Neuronal stem cell (in vitro differentiated cells): ENCODE measurements around the gene ABCB8.

ENCODE experiments used
- DNase-seq: peaks from one replicate; pipeline ENCODE4 v3.0.0-alpha.2; 2013; ENCODE audit warnings: low spot score
- H2AFZ ChIP-seq: one replicate; pipeline ENCODE4 v1.6.1; 2013; ENCODE audit warnings: mild to moderate bottlenecking, low read length, inconsistent platforms
- H2AK5ac ChIP-seq: 2 replicates; pipeline ENCODE4 v1.6.1; 2013; ENCODE audit warnings: low read depth, mild to moderate bottlenecking, inconsistent platforms, low read length, moderate library complexity, mixed read lengths
- H2BK120ac ChIP-seq: 2 replicates; pipeline ENCODE4 v1.6.1; 2013; ENCODE audit warnings: low read depth, mild to moderate bottlenecking, inconsistent platforms, low read length, moderate library complexity, mixed read lengths
- H2BK12ac ChIP-seq: one replicate; pipeline ENCODE4 v1.6.1; 2013; ENCODE audit warnings: low read length, inconsistent platforms
- H2BK15ac ChIP-seq: 2 replicates; pipeline ENCODE4 v1.6.1; 2013; ENCODE audit warnings: mild to moderate bottlenecking, low read length, inconsistent platforms, mixed read lengths
- H2BK5ac ChIP-seq: one replicate; pipeline ENCODE4 v1.6.1; 2013; ENCODE audit warnings: inconsistent platforms, mild to moderate bottlenecking, low read length, moderate library complexity
- H3K14ac ChIP-seq: one replicate; pipeline ENCODE4 v1.6.1; 2013; ENCODE audit warnings: low read length, inconsistent platforms
- H3K18ac ChIP-seq: 2 replicates; pipeline ENCODE4 v1.6.1; 2013; ENCODE audit warnings: low read length, inconsistent platforms
- H3K23ac ChIP-seq: 2 replicates; pipeline ENCODE4 v1.6.1; 2013; ENCODE audit warnings: low read depth, mild to moderate bottlenecking, mixed read lengths, low read length, inconsistent platforms; ENCODE audit not compliant: poor library complexity
- H3K27ac ChIP-seq: replicated peaks from 3 replicates; pipeline ENCODE4 v1.5.1; 2013; ENCODE audit warnings: low read length, inconsistent platforms
- H3K27me3 ChIP-seq, 3 experiments: 2 replicates each; pipeline ENCODE4 v1.6.1; 2013; ENCODE audit warnings: low read length in 3 of 3, mild to moderate bottlenecking in 2 of 3, inconsistent platforms in 1 of 3, low read depth in 1 of 3, mixed read lengths in 1 of 3, moderate library complexity in 1 of 3; ENCODE audit not compliant: control insufficient read depth in 3 of 3, insufficient read depth in 3 of 3
- H3K36me3 ChIP-seq, 2 donors: replicated peaks in 1 of 2; 2 replicates each; pipeline ENCODE4 v1.6.1; 2013; ENCODE audit warnings: low read length in 2 of 2; ENCODE audit not compliant: control insufficient read depth in 2 of 2, insufficient read depth in 2 of 2
- H3K4ac ChIP-seq: 2 replicates; pipeline ENCODE4 v1.6.1; 2013; ENCODE audit warnings: inconsistent platforms, mild to moderate bottlenecking, low read length, moderate library complexity
- H3K4me1 ChIP-seq, 2 donors: 1 replicate in 1 of 2; 2 replicates in 1 of 2; pipeline ENCODE4 v1.6.1; 2013; ENCODE audit warnings: low read length in 2 of 2, low read depth in 1 of 2; ENCODE audit not compliant: control insufficient read depth in 2 of 2, insufficient read depth in 1 of 2
- H3K4me2 ChIP-seq: one replicate; pipeline ENCODE4 v1.6.1; 2013; ENCODE audit warnings: mild to moderate bottlenecking, low read length, inconsistent platforms; ENCODE audit not compliant: insufficient read depth, poor library complexity, severe bottlenecking
- H3K4me3 ChIP-seq, 2 donors: 2 replicates each; pipeline ENCODE4 v1.5.1; 2013; ENCODE audit warnings: low read length in 2 of 2, mild to moderate bottlenecking in 2 of 2, inconsistent platforms in 1 of 2, moderate library complexity in 1 of 2
- H3K79me1 ChIP-seq: one replicate; pipeline ENCODE4 v1.6.1; 2013; ENCODE audit warnings: low read depth, mild to moderate bottlenecking, inconsistent platforms, low read length, moderate library complexity
- H3K9ac ChIP-seq: one replicate; pipeline ENCODE4 v1.6.1; 2013; ENCODE audit warnings: mild to moderate bottlenecking, low read depth, low read length, inconsistent platforms; ENCODE audit not compliant: poor library complexity
- H3K9me3 ChIP-seq, 2 donors: replicated peaks in 1 of 2; 2 replicates each; pipeline versions ENCODE3 to v1.6.1; 2013; ENCODE audit warnings: low read length in 2 of 2, mild to moderate bottlenecking in 2 of 2, inconsistent platforms in 1 of 2, low read depth in 1 of 2, mixed read lengths in 1 of 2, moderate library complexity in 1 of 2; ENCODE audit not compliant: control insufficient read depth in 2 of 2, insufficient read depth in 1 of 2
- H4K8ac ChIP-seq: one replicate; pipeline ENCODE4 v1.6.1; 2013; ENCODE audit warnings: low read depth, mild to moderate bottlenecking, inconsistent platforms, low read length, moderate library complexity
- H4K91ac ChIP-seq: one replicate; pipeline ENCODE4 v1.6.1; 2013; ENCODE audit warnings: low read length, low read depth, mild to moderate bottlenecking, inconsistent platforms; ENCODE audit not compliant: poor library complexity
- WGBS, 2 donors: extraction: QIAGEN DNeasy Blood & Tissue Kit; methylation state at CpG; one replicate each; pipeline ENCODE4 v1.1.7; 2013; ENCODE audit warnings: missing lambda C conversion rate in 2 of 2, mixed read lengths in 1 of 2; ENCODE audit not compliant: insufficient read length in 2 of 2, insufficient replicate concordance in 1 of 2; ENCODE audit errors: extremely low coverage in 2 of 2; 5-methylcytosine and 5-hydroxymethylcytosine counted together

The ABCB8 gene

GRCh38 chr7:151001546-151001945 is 26.7 kb upstream of the ABCB8 start:
- no peak overlapping the region for H3K4me3 ChIP-seq
- H3K79me1 ChIP-seq, result no peaks in the 10 kb centered on the region
- peaks cover 4% of the 10 kb centered on the region in 2 donors for H3K4me1 ChIP-seq
- peak overlapping the region; percentile 77 for H2AK5ac ChIP-seq
- H4K91ac ChIP-seq, result no peak overlapping the region
- no peak overlapping the region for H2BK5ac ChIP-seq
- H3K4me2 ChIP-seq, result no peak overlapping the region
- H3K27me3 ChIP-seq, result no peaks in the 10 kb centered on the region
- H2BK12ac ChIP-seq, result no peak overlapping the region
- no peak overlapping the region for H3K9ac ChIP-seq
- peak overlapping the region; percentile 59 for H3K23ac ChIP-seq
- H3K14ac ChIP-seq, result peak overlapping the region; percentile 65
- no peak for DNase-seq
- H3K4ac ChIP-seq, result no peak overlapping the region
- no peaks in the 10 kb centered on the region for H3K9me3 ChIP-seq
- no peak overlapping the region for H4K8ac ChIP-seq
- H3K18ac ChIP-seq, result peak overlapping the region; percentile 42
- no CpG with 5 or more reads among the region's 16 CpGs for whole genome bisulfite sequencing, 2 donors
- peak overlapping the region; percentile 52 for H2BK15ac ChIP-seq
- H2BK120ac ChIP-seq, result no peak overlapping the region
- peaks cover 0 to 11% of the 10 kb centered on the region in 2 donors for H3K36me3 ChIP-seq
- no peak overlapping the region for H3K27ac ChIP-seq
- H2AFZ ChIP-seq, result no peak overlapping the region

GRCh38 chr7:151003572-151003971 is 24.7 kb upstream of the ABCB8 start:
- WGBS, 2 donors, result no CpG with 5 or more reads among the region's 12 CpGs
- H2BK5ac ChIP-seq, result no peak overlapping the region
- no peaks in the 10 kb centered on the region for H3K27me3 ChIP-seq
- no peak overlapping the region for H4K91ac ChIP-seq
- no peak overlapping the region for H2AK5ac ChIP-seq
- no peak overlapping the region for H2BK15ac ChIP-seq
- H2BK120ac ChIP-seq, result no peak overlapping the region
- no peaks in the 10 kb centered on the region for H3K9me3 ChIP-seq
- no peak overlapping the region for H4K8ac ChIP-seq
- no peaks in the 10 kb centered on the region for H3K79me1 ChIP-seq
- no peak overlapping the region for H3K4me2 ChIP-seq
- no peak overlapping the region for H2BK12ac ChIP-seq
- H3K23ac ChIP-seq, result no peak overlapping the region
- H3K4me1 ChIP-seq, result peaks cover 0 to 6% of the 10 kb centered on the region in 2 donors
- H3K4ac ChIP-seq, result no peak overlapping the region
- no peak overlapping the region for H3K27ac ChIP-seq
- H3K14ac ChIP-seq, result no peak overlapping the region
- no peak for DNase-seq
- H3K36me3 ChIP-seq, result peaks cover 0 to 11% of the 10 kb centered on the region in 2 donors
- H2AFZ ChIP-seq, result no peak overlapping the region
- no peak overlapping the region for H3K4me3 ChIP-seq
- no peak overlapping the region for H3K18ac ChIP-seq
- H3K9ac ChIP-seq, result no peak overlapping the region

- H3K4me2 ChIP-seq, result no peak overlapping the region
- H3K14ac ChIP-seq, result no peak overlapping the region
- no peak overlapping the region for H4K91ac ChIP-seq
- no peaks in the 10 kb centered on the region for H3K27me3 ChIP-seq
- peaks cover 13 to 18% of the 10 kb centered on the region in 2 donors for H3K4me1 ChIP-seq
- no peak overlapping the region for H3K18ac ChIP-seq
- H2AK5ac ChIP-seq, result no peak overlapping the region
- no peaks in the 10 kb centered on the region for H3K79me1 ChIP-seq
- H2BK12ac ChIP-seq, result no peak overlapping the region
- no peak overlapping the region for H2BK120ac ChIP-seq
- no peak for DNase-seq
- H2BK15ac ChIP-seq, result no peak overlapping the region
- H3K4me3 ChIP-seq, result no peak overlapping the region
- no peak overlapping the region for H3K9ac ChIP-seq
- no peak overlapping the region for H3K27ac ChIP-seq
- H3K4ac ChIP-seq, result no peak overlapping the region
- no peak overlapping the region for H4K8ac ChIP-seq
- H2AFZ ChIP-seq, result no peak overlapping the region
- H3K23ac ChIP-seq, result no peak overlapping the region
- no CpG with 5 or more reads among the region's 9 CpGs for WGBS, 2 donors
- no peaks in the 10 kb centered on the region for H3K9me3 ChIP-seq
- peaks cover 0 to 9% of the 10 kb centered on the region in 2 donors for H3K36me3 ChIP-seq
- no peak overlapping the region for H2BK5ac ChIP-seq
Measured at GRCh38 chr7:151005566-151005965, 22.7 kb upstream of the ABCB8 start.

GRCh38 chr7:151006590-151007300 is 21.5 kb upstream of the ABCB8 start:
- DNase-seq, result no peak

More at GRCh38 chr7:151006590-151007300, 21.5 kb upstream of the ABCB8 start:
- no peak overlapping the region for H3K27ac ChIP-seq
- peak overlapping the region; percentile 92 for H2BK15ac ChIP-seq
- no peak overlapping the region for H2AFZ ChIP-seq
- H3K4me3 ChIP-seq, result no peak overlapping the region
- H3K79me1 ChIP-seq, result no peaks in the 10 kb centered on the region
- H4K91ac ChIP-seq, result no peak overlapping the region
- peaks cover 0 to 6% of the 10 kb centered on the region in 2 donors for H3K36me3 ChIP-seq
- H3K4me1 ChIP-seq, result peaks cover 17 to 24% of the 10 kb centered on the region in 2 donors
- no peak overlapping the region for H3K4me2 ChIP-seq
- peak overlapping the region; percentile 52 for H3K18ac ChIP-seq
- H3K9ac ChIP-seq, result peak overlapping the region; percentile 4
- H4K8ac ChIP-seq, result no peak overlapping the region
- no CpG with 5 or more reads among the region's 23 CpGs for WGBS, 2 donors
- no peaks in the 10 kb centered on the region for H3K9me3 ChIP-seq
- peak overlapping the region; percentile 13 for H2BK5ac ChIP-seq
- H2AK5ac ChIP-seq, result peak overlapping the region; percentile 98
- H2BK120ac ChIP-seq, result peak overlapping the region; percentile 61
- H2BK12ac ChIP-seq, result peak overlapping the region; percentile 97
- H3K4ac ChIP-seq, result peak overlapping the region; percentile 37
- peak overlapping the region; percentile 38 for H3K14ac ChIP-seq
- H3K27me3 ChIP-seq, result no peaks in the 10 kb centered on the region
- H3K23ac ChIP-seq, result peak overlapping the region; percentile 98
